DND-41 (cell line): Measurements from ENCODE around the gene WDR45B.

Experiments used
- CTCF ChIP-seq: IDR thresholded peaks from 2 replicates; pipeline ENCODE4 v1.5.1; 2012; ENCODE audit warnings: borderline replicate concordance, low read length, moderate library complexity, mild to moderate bottlenecking; ENCODE audit not compliant: poor library complexity, severe bottlenecking; ENCODE audit errors: extremely low read depth
- EZH2 ChIP-seq: IDR thresholded peaks from 3 replicates; pipeline ENCODE4 v1.6.1; 2012; ENCODE audit warnings: borderline replicate concordance, low read depth, mild to moderate bottlenecking, moderate library complexity, low read length, inconsistent platforms; ENCODE audit not compliant: severe bottlenecking

GRCh38 chr17:82631544-82631943 lies 16.7 kb downstream of the WDR45B start:
- TF ChIP-seq CTCF: no peak
- TF ChIP-seq EZH2: no peak
